HG03457 (cell line): ENCODE measurements around the gene APOC3.
"Not testable (repeated sequence)": the region's sequence is repeated elsewhere in the genome, so short reads cannot be mapped to it uniquely, and the experiment has no call there.

Experiments
- ATAC-seq: cut with Tn5 transposase; IDR thresholded peaks from one replicate; pipeline ENCODE4 v1.9.1; 2021; ENCODE audit warnings: moderate number of reproducible peaks; ENCODE audit not compliant: unreplicated experiment

APOC3 gene

DNA sequence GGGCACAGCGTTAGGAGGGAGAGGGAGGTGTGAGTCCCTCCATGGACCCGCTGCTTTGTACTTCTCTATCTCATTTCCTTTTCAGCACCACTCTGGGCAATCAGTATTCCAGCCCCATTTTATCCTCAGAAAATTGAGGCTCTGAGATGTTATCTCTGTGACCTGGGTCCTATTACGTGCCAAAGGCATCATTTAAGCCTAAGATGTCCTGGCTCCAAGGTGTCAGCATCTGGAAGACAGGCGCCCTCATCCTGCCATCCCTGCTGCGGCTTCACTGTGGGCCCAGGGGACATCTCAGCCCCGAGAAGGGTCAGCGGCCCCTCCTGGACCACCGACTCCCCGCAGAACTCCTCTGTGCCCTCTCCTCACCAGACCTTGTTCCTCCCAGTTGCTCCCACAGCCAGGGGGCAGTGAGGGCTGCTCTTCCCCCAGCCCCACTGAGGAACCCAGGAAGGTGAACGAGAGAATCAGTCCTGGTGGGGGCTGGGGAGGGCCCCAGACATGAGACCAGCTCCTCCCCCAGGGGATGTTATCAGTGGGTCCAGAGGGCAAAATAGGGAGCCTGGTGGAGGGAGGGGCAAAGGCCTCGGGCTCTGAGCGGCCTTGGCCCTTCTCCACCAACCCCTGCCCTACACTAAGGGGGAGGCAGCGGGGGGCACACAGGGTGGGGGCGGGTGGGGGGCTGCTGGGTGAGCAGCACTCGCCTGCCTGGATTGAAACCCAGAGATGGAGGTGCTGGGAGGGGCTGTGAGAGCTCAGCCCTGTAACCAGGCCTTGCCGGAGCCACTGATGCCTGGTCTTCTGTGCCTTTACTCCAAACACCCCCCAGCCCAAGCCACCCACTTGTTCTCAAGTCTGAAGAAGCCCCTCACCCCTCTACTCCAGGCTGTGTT, 829 bp upstream of the APOC3 start:
- ATAC-seq: no peak

DNA sequence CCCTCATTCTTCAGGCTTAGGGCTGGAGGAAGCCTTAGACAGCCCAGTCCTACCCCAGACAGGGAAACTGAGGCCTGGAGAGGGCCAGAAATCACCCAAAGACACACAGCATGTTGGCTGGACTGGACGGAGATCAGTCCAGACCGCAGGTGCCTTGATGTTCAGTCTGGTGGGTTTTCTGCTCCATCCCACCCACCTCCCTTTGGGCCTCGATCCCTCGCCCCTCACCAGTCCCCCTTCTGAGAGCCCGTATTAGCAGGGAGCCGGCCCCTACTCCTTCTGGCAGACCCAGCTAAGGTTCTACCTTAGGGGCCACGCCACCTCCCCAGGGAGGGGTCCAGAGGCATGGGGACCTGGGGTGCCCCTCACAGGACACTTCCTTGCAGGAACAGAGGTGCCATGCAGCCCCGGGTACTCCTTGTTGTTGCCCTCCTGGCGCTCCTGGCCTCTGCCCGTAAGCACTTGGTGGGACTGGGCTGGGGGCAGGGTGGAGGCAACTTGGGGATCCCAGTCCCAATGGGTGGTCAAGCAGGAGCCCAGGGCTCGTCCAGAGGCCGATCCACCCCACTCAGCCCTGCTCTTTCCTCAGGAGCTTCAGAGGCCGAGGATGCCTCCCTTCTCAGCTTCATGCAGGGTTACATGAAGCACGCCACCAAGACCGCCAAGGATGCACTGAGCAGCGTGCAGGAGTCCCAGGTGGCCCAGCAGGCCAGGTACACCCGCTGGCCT, 641 bp downstream of the APOC3 start:
- ATAC-seq: no peak

- ATAC-seq: no peak
Measured at GRCh38 chr11:116831790-116832349, 2.2 kb downstream of the APOC3 start.

- no peak for ATAC-seq
Measured at GRCh38 chr11:116832350-116833290, 2.9 kb downstream of the APOC3 start.

GRCh38 chr11:116833491-116833815, 3.7 kb downstream of the APOC3 start:
- ATAC-seq: no peak

DNA sequence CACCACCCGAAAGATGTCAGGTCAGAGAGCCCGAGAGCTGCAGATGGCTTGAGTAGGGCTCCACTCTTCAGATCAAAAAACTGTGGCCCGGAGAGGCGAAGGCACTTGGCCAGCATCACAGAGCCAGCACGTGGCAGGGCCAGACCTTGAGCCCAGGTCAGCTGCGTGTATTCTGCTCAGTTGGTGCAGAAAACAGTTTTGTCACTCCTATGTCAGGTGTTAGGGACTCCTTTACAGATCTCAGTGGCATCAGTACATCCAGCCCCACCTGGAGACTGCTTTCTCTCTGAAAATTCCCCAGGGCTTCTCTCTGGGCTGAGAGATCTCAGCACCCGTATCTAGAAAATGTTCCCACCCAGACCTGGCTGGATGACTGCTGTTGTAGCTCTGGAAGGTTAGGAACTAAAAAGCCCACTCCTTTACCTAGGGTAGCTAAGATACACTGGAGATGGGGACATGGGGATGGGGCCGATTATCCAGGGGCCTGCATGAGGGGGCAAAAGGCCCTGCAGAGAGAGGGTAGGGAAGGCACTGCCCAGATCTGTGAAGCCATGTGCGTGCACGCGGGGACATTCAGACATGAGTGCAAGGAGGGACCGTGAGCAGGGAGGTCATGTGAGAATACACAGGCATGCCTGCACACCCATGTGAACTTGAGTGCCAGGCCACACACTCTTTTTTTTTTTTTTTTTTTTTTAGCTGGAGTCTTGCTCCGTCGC, 4.3 kb downstream of the APOC3 start:
- ATAC-seq: no peak

DNA sequence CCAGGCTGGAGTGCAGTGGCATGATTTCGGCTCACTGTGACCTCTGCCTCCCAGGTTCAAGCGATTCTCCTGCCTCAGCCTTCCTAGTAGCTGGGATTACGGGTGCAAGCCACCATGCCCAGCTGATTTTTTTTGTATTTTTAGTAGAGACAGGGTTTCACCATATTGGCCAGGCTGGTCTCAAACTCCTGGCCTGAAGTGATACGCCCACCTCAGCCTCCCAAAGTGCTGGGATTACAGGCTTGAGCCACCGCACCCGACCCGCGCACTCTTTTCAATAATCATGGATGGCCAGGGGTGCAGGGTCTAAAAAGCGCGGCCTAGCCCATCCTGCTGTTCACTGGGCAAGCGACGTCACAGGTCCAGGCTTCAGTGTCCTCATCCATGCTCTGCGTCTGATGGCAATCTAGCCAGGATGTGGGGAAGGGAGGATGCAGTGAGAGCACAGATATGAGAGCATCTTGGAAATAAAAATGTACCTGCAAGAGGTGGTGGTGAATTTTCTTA, 4.9 kb downstream of the APOC3 start:
- not testable (repeated sequence) for ATAC-seq

- no peak for ATAC-seq
Measured at GRCh38 chr11:116835042-116835772, 5.5 kb downstream of the APOC3 start.

GRCh38 chr11:116835791-116836631, 6.3 kb downstream of the APOC3 start:
- peak; percentile 78 for ATAC-seq

DNA sequence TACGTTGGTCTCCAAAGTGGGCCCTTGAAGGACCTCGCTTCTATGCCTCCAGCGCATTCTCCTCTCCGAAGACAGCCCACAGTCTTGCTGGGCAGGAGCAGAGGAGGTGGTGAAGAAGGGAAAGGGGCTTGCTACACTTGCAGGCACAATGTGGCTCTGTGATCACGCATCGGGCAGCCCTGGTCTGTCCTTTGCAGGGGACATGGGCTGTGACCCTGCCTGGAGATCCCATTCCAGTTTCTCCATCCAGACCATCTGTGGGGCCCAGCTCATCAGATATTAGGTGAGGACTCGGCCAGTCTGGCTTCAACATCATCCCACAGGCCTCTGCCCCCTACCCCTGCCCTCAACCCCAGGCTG, 6.9 kb downstream of the APOC3 start:
- no peak for ATAC-seq

DNA sequence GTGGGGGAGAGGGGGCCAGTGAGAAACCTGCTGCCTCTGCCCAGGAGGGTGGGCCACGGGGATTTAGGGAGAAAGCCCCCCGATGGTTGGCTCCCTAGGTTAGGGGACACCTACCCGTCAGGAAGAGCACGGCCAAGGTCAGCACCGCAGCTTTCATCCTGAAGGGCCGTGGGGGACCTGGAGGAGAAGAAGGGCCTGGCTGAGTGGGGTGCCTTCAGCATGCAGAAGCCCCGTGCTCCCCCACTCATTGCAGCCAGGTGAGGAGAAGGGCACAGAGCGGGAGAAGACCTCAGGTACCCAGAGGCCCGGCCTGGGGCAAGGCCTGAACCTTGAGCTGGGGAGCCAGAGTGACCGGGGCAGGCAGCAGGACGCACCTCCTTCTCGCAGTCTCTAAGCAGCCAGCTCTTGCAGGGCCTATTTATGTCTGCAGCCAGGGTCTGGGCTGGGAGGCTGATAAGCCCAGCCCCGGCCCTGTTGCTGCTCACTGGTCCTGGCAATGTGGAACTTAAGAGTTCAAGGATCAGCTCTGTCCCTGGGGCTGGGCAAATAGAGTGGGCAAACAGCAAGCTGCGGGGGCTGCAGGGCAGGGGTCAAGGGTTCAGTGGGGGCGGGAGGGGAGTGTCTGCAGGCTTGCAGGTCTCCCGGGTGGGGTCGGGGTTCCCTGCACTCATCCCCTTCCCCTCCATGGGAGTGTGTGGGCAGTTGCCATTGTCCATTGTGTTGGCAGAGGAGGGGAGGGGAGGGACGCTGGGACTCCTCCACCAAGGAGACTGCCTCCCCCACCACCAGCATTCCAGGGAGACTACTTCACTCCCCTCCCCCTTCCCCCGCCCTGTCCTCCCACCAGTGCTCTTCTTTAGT, 7.8 kb downstream of the APOC3 start, which contains the start of gene APOA1:
Gene APOA1, minus strand, starts transcription at position 392 of the 861 bp plus-strand sequence. Its CDS starts 235 bp downstream, at position 157.
- no peak for ATAC-seq

DNA sequence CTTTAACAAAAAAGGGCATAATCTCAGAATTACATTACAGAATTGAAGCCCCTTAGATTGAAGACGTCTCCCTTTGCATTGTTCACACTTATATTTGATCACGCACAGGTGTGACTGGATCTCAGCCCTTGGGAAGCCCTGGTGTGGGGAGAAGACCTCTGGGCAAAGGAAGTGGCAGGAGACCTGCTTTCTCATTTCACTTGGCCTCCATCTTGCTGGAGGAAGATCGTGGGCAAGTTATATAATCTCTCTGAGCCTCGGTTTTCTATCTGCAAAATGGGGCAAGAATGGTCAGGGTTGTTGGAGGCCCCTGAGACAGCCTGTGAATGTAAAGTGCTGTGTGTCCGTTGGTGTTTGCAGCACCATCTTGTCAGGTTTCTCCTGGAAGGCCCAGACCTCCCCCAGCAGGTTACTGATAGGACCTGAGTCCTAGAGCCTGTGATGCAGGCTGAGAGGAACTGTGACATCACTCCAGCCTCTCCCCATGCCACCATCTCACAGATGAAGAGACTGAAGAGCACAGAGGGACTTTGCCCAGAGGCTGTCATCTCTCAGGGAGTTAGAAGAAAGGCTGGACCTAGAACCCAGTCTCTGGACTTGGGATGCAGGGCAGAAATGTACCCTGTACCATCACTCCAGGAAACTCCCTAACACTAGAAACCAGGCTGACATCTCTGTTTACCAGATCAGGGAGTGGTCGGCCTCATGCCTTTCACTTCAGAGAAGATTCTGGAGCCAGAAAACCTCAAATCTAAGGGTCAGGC, 8.8 kb downstream of the APOC3 start:
- ATAC-seq: no peak

DNA sequence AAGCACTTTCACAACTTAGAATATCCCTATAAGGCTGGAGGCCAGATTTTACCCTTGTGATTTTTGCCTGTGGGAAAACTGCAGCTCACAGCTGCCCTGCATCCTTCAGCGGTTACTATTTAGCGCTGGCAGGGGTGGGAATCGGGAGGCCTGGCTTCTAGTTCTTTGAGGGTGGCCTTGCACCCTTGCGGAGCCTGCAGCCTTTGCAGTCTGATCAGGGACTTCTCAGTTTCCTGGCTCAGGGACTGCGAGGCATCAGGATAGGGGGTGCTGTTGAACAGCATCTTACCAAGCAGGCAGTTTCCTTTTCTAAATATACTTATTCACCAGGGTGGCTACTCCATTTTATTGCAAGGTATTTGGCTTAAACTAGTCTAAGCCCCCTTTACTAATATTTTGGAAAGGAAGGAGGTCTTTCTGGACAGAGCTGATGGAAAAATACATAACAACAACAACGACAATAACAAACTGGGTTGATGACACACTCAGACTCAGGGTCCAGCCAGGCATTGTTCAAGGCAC, 10.6 kb downstream of the APOC3 start:
- no peak for ATAC-seq

- ATAC-seq: no peak
Measured at GRCh38 chr11:116840746-116841296, 11.1 kb downstream of the APOC3 start.

DNA sequence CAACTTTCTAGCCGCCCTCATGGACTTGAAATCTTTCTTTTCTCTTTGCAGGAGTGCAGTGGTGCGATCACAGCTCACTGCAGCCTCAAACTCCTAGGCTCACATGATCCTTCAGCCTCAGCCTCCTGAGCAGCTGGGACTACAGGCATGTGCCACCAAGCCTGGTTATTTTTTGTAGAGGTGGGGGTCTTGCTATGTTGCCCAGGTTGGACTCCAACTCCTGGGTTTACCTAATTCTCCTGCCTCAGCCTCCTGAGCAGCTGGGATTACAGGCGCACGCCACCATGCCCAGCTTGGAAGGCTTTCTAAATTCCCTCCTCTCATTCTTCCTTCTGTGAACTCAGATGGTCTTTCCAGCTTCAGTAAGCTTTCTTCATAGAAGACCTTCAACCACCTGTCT, 12.4 kb downstream of the APOC3 start:
- no peak for ATAC-seq

- ATAC-seq: no peak
Measured at GRCh38 chr11:116842909-116843308, 13.2 kb downstream of the APOC3 start.
